ENCODE data around the gene TOB1.

DNA sequence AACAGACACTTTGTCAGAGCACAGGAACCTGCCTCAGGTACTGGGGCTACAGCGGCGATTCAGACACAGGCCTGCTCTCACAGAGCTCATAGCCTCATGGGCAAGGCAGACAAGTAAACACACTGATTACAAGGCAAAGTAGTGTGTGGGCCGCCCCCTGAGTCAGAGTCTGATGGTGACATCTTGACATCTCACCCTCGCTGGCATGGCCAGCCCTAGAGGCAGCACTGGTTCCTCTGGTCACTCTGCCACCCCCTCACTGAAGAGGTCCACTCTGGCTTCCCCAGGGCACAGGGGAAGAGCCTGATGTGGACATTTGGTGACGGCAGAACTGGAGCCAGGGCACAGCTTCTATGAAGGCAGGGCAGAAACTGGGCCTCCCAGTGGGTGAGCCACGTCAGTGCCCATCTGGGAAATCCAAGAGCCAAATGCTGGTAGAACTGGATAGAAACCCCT is 32.9 kb upstream of the TOB1 start:
- TF ChIP-seq JUND (IDR thresholded peaks at IDR 0.05) = no peak
- no peak for TF ChIP-seq EZH2 (IDR thresholded peaks at IDR 0.05)
- no peak for TF ChIP-seq CEBPB (IDR thresholded peaks at IDR 0.05; ENCODE audit: low read depth)
- TF ChIP-seq CTCF (IDR thresholded peaks at IDR 0.05 in 2 of 3, conservative IDR thresholded peaks at IDR 0.05 in 1 of 3; ENCODE audit: borderline replicate concordance in 1 of 3, insufficient read depth in 1 of 3, low read depth in 2 of 3, low read length in 2 of 3) = no peak
- TF ChIP-seq, protein P1, sequence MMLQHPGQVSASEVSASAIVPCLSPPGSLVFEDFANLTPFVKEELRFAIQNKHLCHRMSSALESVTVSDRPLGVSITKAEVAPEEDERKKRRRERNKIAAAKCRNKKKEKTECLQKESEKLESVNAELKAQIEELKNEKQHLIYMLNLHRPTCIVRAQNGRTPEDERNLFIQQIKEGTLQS (IDR thresholded peaks at IDR 0.05) = no peak
- TF ChIP-seq MAX (IDR thresholded peaks at IDR 0.05) = no peak
- TF ChIP-seq CBX3 (IDR thresholded peaks at IDR 0.05; ENCODE audit: low read depth) = no peak
- no peak for TF ChIP-seq RAD21 (IDR thresholded peaks at IDR 0.05; ENCODE audit: low read depth)
- TF ChIP-seq POLR2A (IDR thresholded peaks at IDR 0.05; ENCODE audit: borderline replicate concordance, extremely low read depth, insufficient read depth, insufficient read length) = no peak
- no peak for TF ChIP-seq EZH2phosphoT487 (IDR thresholded peaks at IDR 0.05; ENCODE audit: borderline replicate concordance)
